Ishikawa (cell line): ENCODE data around the gene ZFAND2B.

ENCODE experiments used
- CREB1 ChIP-seq: IDR thresholded peaks from 2 replicates; pipeline ENCODE4 v1.6.1; 2012; ENCODE audit warnings: low read depth
- EP300 ChIP-seq: IDR thresholded peaks from 2 replicates; pipeline ENCODE4 v1.6.1; 2012; ENCODE audit warnings: borderline replicate concordance
- MAX ChIP-seq: IDR thresholded peaks from 2 replicates; pipeline ENCODE4 v1.6.1; 2012
- RAD21 ChIP-seq: IDR thresholded peaks from 2 replicates; pipeline ENCODE4 v1.6.1; 2012; ENCODE audit warnings: low read depth
- REST ChIP-seq: IDR thresholded peaks from 2 replicates; pipeline ENCODE4 v1.6.1; 2012; ENCODE audit warnings: low read depth, mild to moderate bottlenecking
- TAF1 ChIP-seq: IDR thresholded peaks from 2 replicates; pipeline ENCODE4 v1.6.1; 2012; ENCODE audit warnings: low read depth, mild to moderate bottlenecking
- TCF12 ChIP-seq: IDR thresholded peaks from 2 replicates; pipeline ENCODE4 v1.6.1; 2012; ENCODE audit warnings: low read depth
- USF1 ChIP-seq: IDR thresholded peaks from 2 replicates; pipeline ENCODE4 v1.6.1; 2012
- YY1 ChIP-seq: IDR thresholded peaks from 2 replicates; pipeline ENCODE4 v1.6.1; 2012; ENCODE audit warnings: low read depth
- ZBTB7A ChIP-seq: IDR thresholded peaks from 2 replicates; pipeline ENCODE4 v1.6.1; 2012; ENCODE audit warnings: low read depth

DNA sequence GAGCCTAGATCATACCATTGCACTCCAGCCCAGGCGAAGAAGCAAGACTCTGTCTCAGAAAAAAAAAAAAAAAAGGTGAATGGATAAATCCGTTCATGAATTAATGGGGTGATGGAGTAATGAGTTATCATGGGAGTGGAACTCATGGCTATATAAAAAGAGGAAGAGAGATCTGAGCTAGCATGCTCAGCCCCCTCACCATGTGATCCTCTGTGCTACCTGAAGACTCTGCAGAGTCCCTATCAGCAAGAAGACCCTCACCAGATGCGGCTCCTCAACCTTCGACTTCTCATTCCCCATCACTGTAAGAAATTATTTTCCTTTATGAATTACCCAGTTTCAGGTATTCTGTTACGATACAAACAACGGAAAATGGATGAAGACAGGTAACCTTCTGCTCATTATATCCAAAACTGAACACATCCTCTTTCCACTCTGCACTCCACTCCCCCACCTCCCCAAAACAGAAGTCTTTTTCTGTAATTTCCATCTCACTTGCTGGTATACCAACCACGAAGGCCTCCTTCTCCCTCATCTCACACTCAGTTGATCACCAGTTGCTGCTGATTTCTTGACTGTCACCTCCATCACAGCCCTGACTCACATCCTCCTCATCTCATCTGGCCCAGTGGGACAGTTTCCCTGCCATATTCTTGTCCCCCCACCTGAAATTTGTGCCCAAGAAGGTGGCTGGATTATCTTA, 19.7 kb upstream of the ZFAND2B start:
- TF ChIP-seq REST = no peak
- TF ChIP-seq YY1 = no peak
- no peak for TF ChIP-seq MAX
- TF ChIP-seq EP300 = no peak
- no peak for TF ChIP-seq TCF12
- TF ChIP-seq USF1 = no peak
- no peak for TF ChIP-seq RAD21
- no peak for TF ChIP-seq CREB1
- TF ChIP-seq TAF1 = no peak
- TF ChIP-seq ZBTB7A = no peak
